GM03348 (cell line): ENCODE data around the gene SP2.

Source experiments
- DNase-seq: peaks from one replicate; pipeline ENCODE4 v3.0.0; 2012; ENCODE audit warnings: low spot score

The SP2 gene

GRCh38 chr17:47870056-47870455 is 26.0 kb upstream of the SP2 start:
- DNase-seq = no peak

DNA sequence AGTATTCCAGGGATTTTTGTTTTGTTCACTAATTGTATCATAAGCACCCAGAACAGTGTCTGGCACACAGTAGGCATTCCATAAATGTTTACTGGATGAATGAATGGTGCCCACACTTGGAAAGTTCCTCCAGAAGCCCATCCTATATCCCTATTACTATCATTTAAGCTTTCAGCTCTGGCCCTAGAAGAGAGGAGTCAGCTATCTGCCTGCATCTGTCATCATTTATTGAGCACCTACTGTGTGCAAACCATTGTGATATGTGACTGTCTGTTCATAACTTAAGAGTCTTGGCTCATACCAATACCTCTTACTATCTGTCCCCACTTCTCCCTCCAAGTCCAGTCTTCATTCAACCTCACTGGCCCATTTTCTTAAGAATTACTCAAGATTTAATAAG is 25.0 kb upstream of the SP2 start:
- DNase-seq = no peak

GRCh38 chr17:47872019-47872650 is 23.9 kb upstream of the SP2 start:
- peak; percentile 52 for DNase-seq

DNA sequence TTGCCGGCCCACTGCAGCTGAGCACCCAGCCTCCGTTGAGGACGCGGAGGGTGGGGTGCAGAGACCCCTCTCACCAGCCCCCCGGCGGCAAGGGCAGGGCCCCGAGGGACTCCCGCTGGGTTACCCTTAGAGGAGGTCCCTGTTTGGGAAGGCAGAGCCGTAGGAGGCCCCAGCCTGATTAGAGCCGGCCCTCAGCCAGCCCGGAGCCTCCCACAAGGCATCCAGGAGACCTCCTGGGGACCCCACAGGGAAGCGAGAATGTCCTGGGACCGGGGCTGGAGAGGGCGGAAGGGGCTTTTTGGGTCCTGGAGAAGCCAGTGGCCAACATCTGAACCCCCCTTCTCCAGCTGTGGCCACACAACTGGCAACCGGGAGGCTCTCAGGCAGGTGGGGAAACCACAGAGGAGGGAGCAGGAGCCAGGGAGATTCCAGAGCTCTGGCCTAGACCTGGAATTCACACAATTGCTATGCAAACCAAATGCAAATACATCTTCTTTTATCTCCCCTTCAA is 23.3 kb upstream of the SP2 start:
- DNase-seq = peak; percentile 25

GRCh38 chr17:47873200-47874090 is 22.6 kb upstream of the SP2 start:
- no peak for DNase-seq

GRCh38 chr17:47875011-47875985 is 20.7 kb upstream of the SP2 start:
- no peak for DNase-seq

- DNase-seq = no peak
These were observed 18.5 kb upstream of the SP2 start for GRCh38 chr17:47877368-47878034.

GRCh38 chr17:47878203-47879027 is 17.6 kb upstream of the SP2 start:
- peak; percentile 37 for DNase-seq

- peak; percentile 65 for DNase-seq
These were observed 16.9 kb upstream of the SP2 start for GRCh38 chr17:47879028-47879585.

- DNase-seq = no peak
These were observed 16.1 kb upstream of the SP2 start for GRCh38 chr17:47879776-47880454.

DNA sequence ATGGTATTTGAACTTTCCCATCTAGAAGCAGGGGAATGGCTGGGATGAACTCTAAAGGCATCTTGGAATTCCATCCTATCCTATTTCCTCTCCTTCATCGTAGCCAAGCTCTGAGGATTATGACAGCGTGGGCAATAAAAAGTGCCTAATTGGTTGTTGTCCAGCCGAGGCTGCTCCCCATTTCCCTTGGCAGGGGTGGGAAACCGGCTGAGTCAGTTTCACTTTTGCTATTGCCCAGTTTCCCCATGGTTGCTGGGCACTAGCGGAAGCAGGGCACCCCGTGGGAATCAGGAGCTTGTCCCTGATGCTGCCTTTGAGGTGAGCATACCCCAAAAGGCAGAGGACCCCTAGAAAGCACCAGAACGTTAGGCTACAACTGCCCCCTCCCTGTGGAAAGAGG is 13.8 kb upstream of the SP2 start:
- peak; percentile 73 for DNase-seq

- DNase-seq = no peak
These were observed 13.1 kb upstream of the SP2 start for GRCh38 chr17:47882695-47883588.

DNA sequence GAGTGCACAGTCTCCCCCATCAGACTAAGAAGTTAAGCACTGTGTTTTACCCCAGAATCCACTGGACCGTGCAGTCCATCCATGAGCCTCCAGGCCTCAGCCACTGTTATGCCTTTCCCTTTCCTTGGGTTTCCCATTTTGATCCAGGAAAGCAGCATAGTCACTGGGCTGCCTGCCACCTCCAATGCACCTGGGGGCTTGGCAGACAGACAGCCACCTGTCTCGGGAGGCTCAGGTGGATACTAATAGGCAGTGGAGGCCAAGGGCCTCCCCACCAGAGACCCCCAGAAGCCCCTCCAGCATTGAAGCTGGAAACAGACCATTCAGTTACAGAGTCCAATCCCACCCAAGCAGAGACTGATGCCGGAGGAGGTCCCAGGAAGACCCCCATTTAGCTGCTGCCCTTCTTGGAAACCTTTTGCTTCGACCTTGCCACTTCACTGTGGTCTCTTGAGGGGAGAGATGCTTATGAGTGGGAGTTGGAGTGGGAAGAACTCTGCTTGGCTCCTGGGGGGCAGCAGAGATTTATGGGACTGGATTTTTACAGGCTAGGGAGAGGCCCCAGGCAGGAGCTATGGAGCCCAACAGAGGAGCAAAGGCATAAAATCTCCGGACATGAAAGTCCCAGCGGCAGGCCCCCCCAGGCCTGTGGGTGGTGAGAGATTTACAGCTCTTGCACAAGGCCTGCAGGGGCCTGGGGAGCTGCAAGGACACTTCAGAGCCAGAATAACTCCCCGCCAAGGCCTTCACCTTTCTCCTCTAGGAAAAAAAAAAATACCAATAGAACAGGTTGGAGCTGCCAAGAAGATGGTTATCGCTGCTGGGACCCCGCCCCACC is 12.2 kb upstream of the SP2 start:
- DNase-seq = no peak

DNA sequence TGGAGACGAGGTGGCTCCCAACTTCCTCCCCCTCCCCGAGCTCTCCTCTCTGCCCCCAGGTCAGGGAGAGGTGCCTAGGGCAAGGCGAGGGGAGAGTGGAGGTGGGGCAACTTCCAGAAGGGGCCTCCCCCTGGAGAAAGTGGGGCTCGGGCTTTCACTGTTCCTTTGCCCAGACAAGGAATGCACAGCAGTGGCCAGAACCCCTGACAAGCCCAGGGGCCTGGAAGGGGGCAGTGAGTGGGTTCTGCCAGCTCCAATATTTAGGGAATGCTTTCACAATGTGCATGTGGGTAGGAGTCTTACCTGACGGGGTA is 11.7 kb upstream of the SP2 start:
- no peak for DNase-seq

DNA sequence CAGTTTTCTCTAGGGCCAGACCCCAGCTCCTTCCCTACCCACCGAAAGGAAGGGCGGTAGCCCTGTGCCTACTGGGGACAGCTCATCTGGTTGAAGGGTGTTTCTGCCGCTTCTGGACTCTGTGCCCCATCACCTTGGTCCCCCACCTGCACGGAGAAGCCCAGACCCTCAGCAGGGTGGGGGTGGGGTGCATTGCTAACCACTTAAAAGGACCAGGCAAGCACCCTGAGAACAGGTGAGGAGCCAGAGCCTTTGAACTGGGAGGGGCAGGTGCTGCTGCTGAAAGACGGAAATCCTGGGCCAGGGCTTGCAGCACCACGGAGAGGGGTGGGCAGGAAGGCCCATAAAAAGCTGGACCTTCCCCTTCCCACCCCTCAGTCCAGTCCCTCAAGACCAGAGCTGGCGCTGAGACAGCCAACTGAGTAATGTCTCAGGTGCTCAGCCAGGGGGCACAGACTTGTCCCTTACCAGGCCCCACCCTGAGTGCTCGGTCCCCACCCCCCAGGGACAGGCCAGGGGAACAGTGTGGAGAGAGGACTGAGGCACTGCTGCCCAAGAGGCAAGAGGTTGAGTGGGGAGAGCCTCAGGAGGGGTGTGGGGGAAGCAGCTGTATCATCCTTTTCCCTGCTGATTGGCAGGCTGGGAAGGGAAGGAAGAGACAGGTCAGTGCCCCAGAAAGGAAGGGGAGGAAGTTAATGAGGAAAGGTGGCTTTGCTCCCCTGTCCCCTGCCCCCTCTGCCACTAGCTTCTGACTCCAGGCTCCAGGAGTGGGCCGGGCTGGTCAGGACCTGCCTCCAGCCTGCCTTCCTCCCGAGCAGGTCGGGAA is 10.9 kb upstream of the SP2 start:
- DNase-seq = no peak

DNA sequence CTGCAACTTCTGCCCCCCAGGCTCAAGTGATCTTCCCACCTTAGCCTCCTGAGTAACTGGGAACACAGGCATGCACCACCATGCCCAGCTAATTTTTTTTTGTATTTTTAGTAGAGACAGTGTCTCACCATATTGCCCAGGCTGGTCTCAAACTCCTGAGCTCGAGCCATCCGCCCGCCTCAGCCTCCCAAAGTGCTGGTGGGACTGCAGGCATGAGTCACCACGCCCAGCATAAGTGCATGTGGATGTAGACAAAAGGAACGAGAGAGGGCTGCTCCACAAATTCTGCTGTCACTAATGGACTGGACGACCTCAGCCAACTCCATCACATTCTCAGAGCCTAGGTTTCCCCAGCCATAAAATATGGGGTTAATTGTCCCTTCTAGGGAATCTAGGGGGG is 7.7 kb upstream of the SP2 start:
- no peak for DNase-seq
